ENCODE data around the gene TACC3.

DNA sequence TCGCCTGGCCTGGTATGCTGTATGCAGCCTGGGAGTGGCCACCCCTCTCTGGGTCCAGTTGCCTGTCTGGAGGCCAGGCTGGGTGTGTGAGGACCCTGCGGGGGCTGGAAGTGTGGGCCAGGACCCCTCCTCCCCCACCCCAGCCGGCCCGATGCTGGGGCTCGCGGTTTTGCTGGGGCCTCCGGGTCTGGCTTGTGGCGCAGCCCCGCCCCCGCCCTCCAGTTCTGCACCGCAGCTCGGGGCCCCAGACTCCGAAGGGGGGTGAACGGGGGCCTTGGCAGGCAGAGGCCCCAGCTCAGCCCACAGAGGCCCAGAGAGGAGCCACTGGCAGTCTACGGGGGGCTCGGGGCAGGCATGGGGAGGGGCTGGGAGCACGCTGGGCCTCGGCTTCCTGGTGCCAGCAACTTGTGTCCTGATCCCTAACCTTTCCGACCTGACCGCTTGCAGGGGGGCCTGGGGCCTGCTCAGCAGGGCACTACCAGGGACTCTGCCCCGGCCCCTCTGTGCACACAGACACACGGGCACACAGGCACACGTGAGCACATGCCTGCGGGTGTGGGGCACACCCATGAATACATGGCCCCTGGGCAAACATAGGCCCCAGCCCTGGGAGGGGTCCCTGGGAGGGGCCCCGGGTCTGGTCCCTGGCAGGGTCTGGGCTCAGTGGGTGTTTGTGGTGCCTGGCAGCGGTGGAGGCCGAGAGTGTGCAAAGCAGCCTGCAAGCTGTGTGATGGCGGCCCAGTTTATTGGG is 50.4 kb downstream of the TACC3 start:
- TF ChIP-seq SP1 (IDR thresholded peaks at IDR 0.05) (no peak), BHLHE40 (IDR thresholded peaks at IDR 0.05; ENCODE audit: borderline replicate concordance) (no peak), FOXM1 (IDR thresholded peaks at IDR 0.05; ENCODE audit: borderline replicate concordance) (no peak), FOXK2 (IDR thresholded peaks at IDR 0.05) (no peak), ZNF384 (IDR thresholded peaks at IDR 0.05) (no peak), TARDBP (IDR thresholded peaks at IDR 0.05) (no peak)

Data from HEK293T (cell line).